HepG2 (cell line): ENCODE measurements around the gene MRI1. TPM values are rescaled to one million over a fixed set of nuclear protein-coding genes. Genes with fewer than 3 reads are reported as not detected.

ENCODE experiments used
- BCL3 ChIP-seq: sonication (generic); formaldehyde crosslinking; IDR thresholded peaks from 2 replicates; pipeline ENCODE4 v1.5.1; 2020; ENCODE audit warnings: mild to moderate bottlenecking, missing genetic modification reagents, moderate library complexity
- PLSCR1 ChIP-seq: sonication (generic); formaldehyde crosslinking; IDR thresholded peaks from 2 replicates; pipeline ENCODE4 v1.5.0; 2020; ENCODE audit warnings: missing genetic modification reagents, mild to moderate bottlenecking, borderline replicate concordance
- POLR2A ChIP-seq, 2 experiments: IDR thresholded peaks; 2 replicates each; pipeline ENCODE4 v1.6.1; 2011; ENCODE audit warnings: low read depth in 2 of 2, low read length in 2 of 2, mild to moderate bottlenecking in 1 of 2, moderate library complexity in 1 of 2; ENCODE audit not compliant: insufficient read depth in 1 of 2
- RBFOX2 ChIP-seq: fragments of 200-400 bp; formaldehyde crosslinking; IDR thresholded peaks from 2 replicates; pipeline ENCODE4 v1.6.1; 2017; ENCODE audit warnings: low read depth, mild to moderate bottlenecking, low read length
- SALL1 ChIP-seq: sonication (generic); formaldehyde crosslinking; IDR thresholded peaks from 2 replicates; pipeline ENCODE4 v1.8.0; 2022; ENCODE audit warnings: mild to moderate bottlenecking, missing genetic modification reagents
- SKI ChIP-seq: fragments of 450-650 bp; IDR thresholded peaks from one replicate; pipeline ENCODE4 v1.6.1; 2018; ENCODE audit warnings: mild to moderate bottlenecking; ENCODE audit not compliant: partially characterized antibody
- SRF ChIP-seq: IDR thresholded peaks from 2 replicates; pipeline ENCODE4 v1.6.1; 2011; ENCODE audit warnings: mild to moderate bottlenecking, low read depth, low read length, moderate library complexity
- TFE3 ChIP-seq: IDR thresholded peaks from 2 replicates; pipeline ENCODE4 v1.6.1; 2016
- ZNF331 ChIP-seq: sonication (generic); formaldehyde crosslinking; IDR thresholded peaks from 2 replicates; pipeline ENCODE4 v1.4.0; 2020; ENCODE audit warnings: missing genetic modification reagents
- polyA plus RNA-seq, 8 experiments: library from polyadenylated mRNA; depleted of rRNA in 3 of 8; stranded (reverse) in 7 of 8; unstranded in 1 of 8; fragments of >200 nt; fragmentation: Illumina TruSeq in 4 of 8; extraction: Trizol in 4 of 8; gene quantifications; 2 replicates each; pipeline versions ENCODE4 v1.2.1 to v1.2.3, GENCODE V29; 2011 to 2016; ENCODE audit warnings: low read depth in 4 of 8, missing spikeins in 1 of 8, mixed read lengths in 1 of 8; ENCODE audit not compliant: insufficient read depth in 1 of 8
- total RNA-seq, 5 experiments: library from RNA; depleted of rRNA; stranded (reverse); fragments of >200 nt; fragmentation: Illumina TruSeq; extraction: Trizol; gene quantifications; 2 replicates each; pipeline ENCODE4 v1.2.3, GENCODE V29; 2016; ENCODE audit warnings: low read depth in 1 of 5
- TF ChIP-seq, protein P1 (sequence below): sonication (generic); formaldehyde crosslinking; IDR thresholded peaks from 2 replicates; pipeline ENCODE4 v1.4.0; 2020; ENCODE audit warnings: mild to moderate bottlenecking, missing genetic modification reagents
- TF ChIP-seq, protein P2 (sequence below): sonication (generic); formaldehyde crosslinking; IDR thresholded peaks from 2 replicates; pipeline ENCODE4 v1.4.0; 2020; ENCODE audit warnings: missing genetic modification reagents
- TF ChIP-seq, protein P3 (sequence below): IDR thresholded peaks from 2 replicates; pipeline ENCODE4 v1.6.1; 2016; ENCODE audit warnings: missing genetic modification reagents, missing compliant biosample characterization

Gene MRI1
- total and polyA plus RNA-seq, 2 of the 13 experiments (the other 11 are each of a cell fraction or from before 2014, with no cell fraction given), result 20.1 to 20.6 TPM

GRCh38 chr19:13764101-13764807 is at the start of gene MRI1 (continued):
- TF ChIP-seq, protein P1, sequence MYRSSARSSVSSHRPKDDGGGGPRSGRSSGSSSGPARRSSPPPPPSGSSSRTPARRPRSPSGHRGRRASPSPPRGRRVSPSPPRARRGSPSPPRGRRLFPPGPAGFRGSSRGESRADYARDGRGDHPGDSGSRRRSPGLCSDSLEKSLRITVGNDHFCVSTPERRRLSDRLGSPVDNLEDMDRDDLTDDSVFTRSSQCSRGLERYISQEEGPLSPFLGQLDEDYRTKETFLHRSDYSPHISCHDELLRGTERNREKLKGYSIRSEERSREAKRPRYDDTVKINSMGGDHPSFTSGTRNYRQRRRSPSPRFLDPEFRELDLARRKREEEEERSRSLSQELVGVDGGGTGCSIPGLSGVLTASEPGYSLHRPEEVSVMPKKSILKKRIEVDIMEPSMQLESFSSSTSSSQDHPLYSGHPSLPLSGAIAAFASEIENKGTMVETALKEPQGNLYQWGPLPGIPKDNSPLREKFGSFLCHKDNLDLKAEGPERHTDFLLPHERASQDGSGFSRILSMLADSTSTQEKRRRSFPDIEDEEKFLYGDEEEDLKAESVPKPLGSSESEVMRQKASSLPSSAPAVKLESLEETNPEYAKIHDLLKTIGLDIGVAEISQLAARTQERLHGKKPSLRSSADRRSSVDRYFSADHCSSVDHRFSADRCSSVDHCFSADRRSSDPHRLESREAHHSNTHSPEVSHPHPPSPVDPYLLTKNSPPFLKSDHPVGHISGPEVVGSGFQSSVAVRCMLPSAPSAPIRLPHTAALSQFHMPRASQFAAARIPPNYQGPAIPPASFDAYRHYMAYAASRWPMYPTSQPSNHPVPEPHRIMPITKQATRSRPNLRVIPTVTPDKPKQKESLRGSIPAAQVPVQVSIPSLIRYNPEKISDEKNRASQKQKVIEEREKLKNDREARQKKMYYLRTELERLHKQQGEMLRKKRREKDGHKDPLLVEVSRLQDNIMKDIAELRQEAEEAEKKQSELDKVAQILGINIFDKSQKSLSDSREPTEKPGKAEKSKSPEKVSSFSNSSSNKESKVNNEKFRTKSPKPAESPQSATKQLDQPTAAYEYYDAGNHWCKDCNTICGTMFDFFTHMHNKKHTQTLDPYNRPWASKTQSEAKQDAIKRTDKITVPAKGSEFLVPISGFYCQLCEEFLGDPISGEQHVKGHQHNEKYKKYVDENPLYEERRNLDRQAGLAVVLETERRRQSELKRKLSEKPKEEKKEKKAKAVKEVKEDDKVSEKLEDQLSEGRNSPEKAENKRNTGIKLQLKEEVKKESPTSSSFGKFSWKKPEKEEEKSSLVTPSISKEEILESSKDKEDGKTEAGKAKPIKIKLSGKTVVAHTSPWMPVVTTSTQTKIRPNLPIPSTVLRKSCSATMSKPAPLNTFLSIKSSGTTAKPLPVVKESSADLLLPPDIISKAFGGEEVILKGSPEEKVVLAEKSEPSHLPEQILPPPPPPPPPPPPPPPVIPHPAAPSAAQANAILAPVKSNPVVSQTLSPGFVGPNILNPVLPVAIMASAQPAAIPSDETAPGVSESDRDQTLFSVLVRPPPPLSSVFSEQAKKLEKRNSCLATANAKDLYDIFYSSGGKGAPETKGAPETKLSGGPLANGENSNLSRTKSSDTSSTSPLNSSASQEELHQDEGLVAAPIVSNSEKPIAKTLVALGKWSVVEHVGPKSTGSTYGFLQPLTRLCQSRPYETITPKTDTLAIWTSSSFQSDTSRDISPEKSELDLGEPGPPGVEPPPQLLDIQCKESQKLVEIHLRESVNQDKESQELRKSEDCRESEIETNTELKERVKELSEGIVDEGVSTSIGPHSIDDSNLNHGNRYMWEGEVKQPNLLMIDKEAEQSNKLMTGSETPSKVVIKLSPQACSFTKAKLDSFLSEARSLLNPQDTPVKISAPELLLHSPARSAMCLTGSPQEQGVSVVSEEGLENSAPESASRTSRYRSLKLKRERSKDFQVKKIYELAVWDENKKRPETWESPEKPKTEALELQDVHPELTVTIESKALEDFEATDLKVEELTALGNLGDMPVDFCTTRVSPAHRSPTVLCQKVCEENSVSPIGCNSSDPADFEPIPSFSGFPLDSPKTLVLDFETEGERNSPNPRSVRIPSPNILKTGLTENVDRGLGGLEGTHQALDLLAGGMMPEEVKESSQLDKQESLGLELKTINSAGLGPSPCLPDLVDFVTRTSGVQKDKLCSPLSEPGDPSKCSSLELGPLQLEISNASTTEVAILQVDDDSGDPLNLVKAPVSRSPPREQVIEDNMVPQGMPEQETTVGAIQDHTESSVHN (CRISPR knock-in tag), result no peak
- TF ChIP-seq SALL1 (CRISPR knock-in tag) (0 out of 2 replicates have a peak, but pooled peaks have one; percentile 33), PLSCR1 (CRISPR knock-in tag) (no peak), POLR2A (IDR thresholded peaks at IDR 0.05; ENCODE audit: insufficient read depth in 1 of 2, low read depth in 2 of 2, low read length in 2 of 2) (peak; percentile 26 to 89; a peak in 3 of 4 replicates), ZNF331 (CRISPR knock-in tag) (no peak), TFE3 (CRISPR knock-in tag) (no peak), RBFOX2 (peak; percentile 83), SRF (no peak), SKI (no peak), BCL3 (CRISPR knock-in tag) (peak; percentile 40; the same call in 1 of the 2 replicates)
- TF ChIP-seq, protein P2, sequence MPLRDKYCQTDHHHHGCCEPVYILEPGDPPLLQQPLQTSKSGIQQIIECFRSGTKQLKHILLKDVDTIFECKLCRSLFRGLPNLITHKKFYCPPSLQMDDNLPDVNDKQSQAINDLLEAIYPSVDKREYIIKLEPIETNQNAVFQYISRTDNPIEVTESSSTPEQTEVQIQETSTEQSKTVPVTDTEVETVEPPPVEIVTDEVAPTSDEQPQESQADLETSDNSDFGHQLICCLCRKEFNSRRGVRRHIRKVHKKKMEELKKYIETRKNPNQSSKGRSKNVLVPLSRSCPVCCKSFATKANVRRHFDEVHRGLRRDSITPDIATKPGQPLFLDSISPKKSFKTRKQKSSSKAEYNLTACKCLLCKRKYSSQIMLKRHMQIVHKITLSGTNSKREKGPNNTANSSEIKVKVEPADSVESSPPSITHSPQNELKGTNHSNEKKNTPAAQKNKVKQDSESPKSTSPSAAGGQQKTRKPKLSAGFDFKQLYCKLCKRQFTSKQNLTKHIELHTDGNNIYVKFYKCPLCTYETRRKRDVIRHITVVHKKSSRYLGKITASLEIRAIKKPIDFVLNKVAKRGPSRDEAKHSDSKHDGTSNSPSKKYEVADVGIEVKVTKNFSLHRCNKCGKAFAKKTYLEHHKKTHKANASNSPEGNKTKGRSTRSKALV (CRISPR knock-in tag), result no peak
- TF ChIP-seq, protein P3, sequence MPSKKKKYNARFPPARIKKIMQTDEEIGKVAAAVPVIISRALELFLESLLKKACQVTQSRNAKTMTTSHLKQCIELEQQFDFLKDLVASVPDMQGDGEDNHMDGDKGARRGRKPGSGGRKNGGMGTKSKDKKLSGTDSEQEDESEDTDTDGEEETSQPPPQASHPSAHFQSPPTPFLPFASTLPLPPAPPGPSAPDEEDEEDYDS (CRISPR knock-in tag), result peak; percentile 56; the same call in 1 of the 2 replicates
